Ishikawa (cell line): ENCODE data around the gene CARD14.

ENCODE experiments used
- CEBPB ChIP-seq: IDR thresholded peaks from 2 replicates; pipeline ENCODE4 v1.6.1; 2012
- CREB1 ChIP-seq: IDR thresholded peaks from 2 replicates; pipeline ENCODE4 v1.6.1; 2012; ENCODE audit warnings: low read depth
- EGR1 ChIP-seq: IDR thresholded peaks from 2 replicates; pipeline ENCODE4 v1.6.1; 2012
- EP300 ChIP-seq: IDR thresholded peaks from 2 replicates; pipeline ENCODE4 v1.6.1; 2012; ENCODE audit warnings: borderline replicate concordance
- FOXM1 ChIP-seq: IDR thresholded peaks from 2 replicates; pipeline ENCODE4 v1.6.1; 2012; ENCODE audit warnings: low read depth, borderline replicate concordance
- MAX ChIP-seq: IDR thresholded peaks from 2 replicates; pipeline ENCODE4 v1.6.1; 2012
- NFIC ChIP-seq: IDR thresholded peaks from 2 replicates; pipeline ENCODE4 v1.6.1; 2012
- RAD21 ChIP-seq: IDR thresholded peaks from 2 replicates; pipeline ENCODE4 v1.6.1; 2012; ENCODE audit warnings: low read depth
- REST ChIP-seq: IDR thresholded peaks from 2 replicates; pipeline ENCODE4 v1.6.1; 2012; ENCODE audit warnings: low read depth, mild to moderate bottlenecking
- TAF1 ChIP-seq: IDR thresholded peaks from 2 replicates; pipeline ENCODE4 v1.6.1; 2012; ENCODE audit warnings: low read depth, mild to moderate bottlenecking
- TCF12 ChIP-seq: IDR thresholded peaks from 2 replicates; pipeline ENCODE4 v1.6.1; 2012; ENCODE audit warnings: low read depth
- TEAD4 ChIP-seq: IDR thresholded peaks from 2 replicates; pipeline ENCODE4 v1.6.1; 2012
- USF1 ChIP-seq: IDR thresholded peaks from 2 replicates; pipeline ENCODE4 v1.6.1; 2012
- YY1 ChIP-seq: IDR thresholded peaks from 2 replicates; pipeline ENCODE4 v1.6.1; 2012; ENCODE audit warnings: low read depth
- ZBTB7A ChIP-seq: IDR thresholded peaks from 2 replicates; pipeline ENCODE4 v1.6.1; 2012; ENCODE audit warnings: low read depth

CARD14 gene

GRCh38 chr17:80166446-80166845, 3.4 kb upstream of the CARD14 start:
- TF ChIP-seq ZBTB7A, result no peak
- TF ChIP-seq TAF1, result no peak
- TF ChIP-seq REST, result no peak
- no peak for TF ChIP-seq YY1
- no peak for TF ChIP-seq TEAD4
- TF ChIP-seq MAX, result no peak
- TF ChIP-seq USF1, result no peak
- TF ChIP-seq CREB1, result no peak
- TF ChIP-seq TCF12, result no peak
- no peak for TF ChIP-seq EGR1
- TF ChIP-seq CEBPB, result no peak
- TF ChIP-seq EP300, result no peak

- TF ChIP-seq TCF12 (no peak), MAX (no peak), CEBPB (no peak)
Observed at GRCh38 chr17:80168371-80168770, 1.5 kb upstream of the CARD14 start.

- no peak for TF ChIP-seq CEBPB
- no peak for TF ChIP-seq REST
- TF ChIP-seq MAX, result no peak
- no peak for TF ChIP-seq FOXM1
- TF ChIP-seq CREB1, result no peak
- TF ChIP-seq ZBTB7A, result no peak
- no peak for TF ChIP-seq TEAD4
- TF ChIP-seq EP300, result no peak
- TF ChIP-seq EGR1, result no peak
- no peak for TF ChIP-seq USF1
- TF ChIP-seq TCF12, result no peak
- TF ChIP-seq NFIC, result no peak
- no peak for TF ChIP-seq RAD21
- TF ChIP-seq TAF1, result no peak
- TF ChIP-seq YY1, result no peak
Observed at GRCh38 chr17:80169107-80169506, 723 bp upstream of the CARD14 start.

- no peak for TF ChIP-seq USF1
Observed at GRCh38 chr17:80171681-80172080, 1.9 kb downstream of the CARD14 start.

- no peak for TF ChIP-seq FOXM1
- no peak for TF ChIP-seq USF1
- TF ChIP-seq ZBTB7A, result no peak
- TF ChIP-seq CEBPB, result no peak
Observed at GRCh38 chr17:80173126-80173525, 3.3 kb downstream of the CARD14 start.

- TF ChIP-seq FOXM1 (no peak), TAF1 (no peak), EGR1 (no peak), CEBPB (no peak), CREB1 (no peak), RAD21 (no peak), REST (no peak), ZBTB7A (no peak), YY1 (no peak), EP300 (no peak), NFIC (no peak), TCF12 (no peak), MAX (no peak), USF1 (no peak), TEAD4 (no peak)
Observed at GRCh38 chr17:80173916-80174315, 4.1 kb downstream of the CARD14 start.
